HepG2 (cell line): ENCODE data around the gene GNG7. TPM values are rescaled to one million over a fixed set of nuclear protein-coding genes. Genes with fewer than 3 reads are reported as not detected.
A peak's percentile ranks its signal among the peaks of the same experiment; 100 is the strongest.

Source experiments
- ATAC-seq: fragments of 200-7000 bp; cut with Tn5 transposase; 3 replicates; pipeline ENCODE4 v1.9.1; 2020; ENCODE audit warnings: mild to moderate bottlenecking, moderate library complexity
- Bru-seq: library from RNA; stranded (reverse); fragments of 400-500 nt; gene quantifications from one replicate; lab custom pipeline; 2021; lab: Mats Ljungman, UMichigan
- BruChase-seq, 2 experiments: library from RNA; stranded (reverse); fragments of 400-500 nt; gene quantifications; one replicate each; lab custom pipeline; 2021; lab: Mats Ljungman, UMichigan
- BruUV-seq: library from RNA; stranded (reverse); fragments of 400-500 nt; replicated peaks from 2 replicates; lab custom pipeline; 2021; lab: Mats Ljungman, UMichigan
- CTCF ChIA-PET: fragments of 300-600 bp; formaldehyde crosslinking; extraction: SDS; loops from one replicate; lab custom pipeline; 2021; ENCODE audit warnings: low total read pairs, inconsistent platforms, low intra/inter-chr PET ratio; lab: Yijun Ruan, JAX
- POLR2A ChIA-PET: fragments of 350-600 bp; sonication (Branson Sonifier 250); formaldehyde crosslinking; loops from one replicate; lab custom pipeline; 2020; ENCODE audit warnings: antibody characterized with exemption, inconsistent platforms; lab: Yijun Ruan, JAX
- DNase-seq: peaks from one replicate; pipeline ENCODE4 v3.0.0-alpha.2; 2015; ENCODE audit warnings: low spot score
- FAIRE-seq: peaks from 3 replicates; lab custom pipeline; 2011; peaks lifted over from hg19 to GRCh38; lab: Jason Lieb, UNC
- H2AFZ ChIP-seq: one replicate; pipeline ENCODE4 v1.6.1; 2011; ENCODE audit warnings: low read length, inconsistent platforms
- H3K27ac ChIP-seq: fragments of 300-600 bp; 3 replicates; pipeline ENCODE4 v1.8.0; 2011; ENCODE audit warnings: mixed run types, mild to moderate bottlenecking, mixed read lengths, low read length, inconsistent platforms; ENCODE audit not compliant: insufficient read depth; ENCODE audit errors: extremely low read length
- H3K27me3 ChIP-seq, 2 experiments: fragments of 200-600 bp in 1 of 2; 2 replicates in 1 of 2; 3 replicates in 1 of 2; pipeline versions ENCODE4 v1.6.0 to v1.8.0; 2011; ENCODE audit warnings: low read length in 2 of 2, mild to moderate bottlenecking in 2 of 2, moderate library complexity in 2 of 2, inconsistent platforms in 1 of 2; ENCODE audit not compliant: insufficient read depth in 2 of 2, control insufficient read depth in 1 of 2
- H3K36me3 ChIP-seq, 2 experiments: fragments of 200-600 bp in 1 of 2; replicated peaks in 1 of 2; 2 replicates in 1 of 2; 3 replicates in 1 of 2; pipeline versions ENCODE4 v1.5.1 to v1.8.0; 2011; ENCODE audit warnings: low read length in 2 of 2, inconsistent platforms in 1 of 2; ENCODE audit not compliant: insufficient read depth in 2 of 2, control insufficient read depth in 1 of 2
- H3K4me1 ChIP-seq: 2 replicates; pipeline ENCODE4 v1.5.1; 2012; ENCODE audit warnings: low read length, inconsistent platforms; ENCODE audit not compliant: insufficient read depth
- H3K4me2 ChIP-seq: 2 replicates; pipeline ENCODE4 v1.6.0; 2011; ENCODE audit warnings: low read depth, low read length, inconsistent platforms
- H3K4me3 ChIP-seq, 3 experiments: fragments of 200-600 bp in 1 of 3; sonication (generic), shearing (Covaris generic) in 1 of 3; replicated peaks in 1 of 3; 2 replicates each; pipeline ENCODE4 v1.5.1; 2011 to 2016; ENCODE audit warnings: low read length in 3 of 3, inconsistent platforms in 2 of 3, low read depth in 2 of 3, mild to moderate bottlenecking in 2 of 3, control low read depth in 1 of 3, mixed read lengths in 1 of 3; ENCODE audit not compliant: insufficient read depth in 1 of 3
- H3K79me2 ChIP-seq: one replicate; pipeline ENCODE4 v1.6.1; 2011; ENCODE audit warnings: low read length, inconsistent platforms; ENCODE audit not compliant: insufficient read depth
- H3K9ac ChIP-seq: 2 replicates; pipeline ENCODE4 v1.6.0; 2011; ENCODE audit warnings: mild to moderate bottlenecking, low read depth, low read length, inconsistent platforms; ENCODE audit not compliant: insufficient read depth
- H3K9me3 ChIP-seq: 2 replicates; pipeline ENCODE4 v1.5.1; 2012; ENCODE audit warnings: mild to moderate bottlenecking, low read length
- H4K20me1 ChIP-seq: 2 replicates; pipeline ENCODE4 v1.6.0; 2011; ENCODE audit warnings: inconsistent platforms, mild to moderate bottlenecking, low read length, moderate library complexity; ENCODE audit not compliant: insufficient read depth
- AHDC1 ChIP-seq: sonication (generic); formaldehyde crosslinking; IDR thresholded peaks from 2 replicates; pipeline ENCODE4 v1.5.1; 2020; ENCODE audit warnings: mild to moderate bottlenecking, missing genetic modification reagents, borderline replicate concordance
- CREM ChIP-seq, 2 experiments: sonication (generic) in 1 of 2; formaldehyde crosslinking in 1 of 2; IDR thresholded peaks; 2 replicates each; pipeline versions ENCODE4 v1.4.0 to v1.6.1; 2016 to 2020; ENCODE audit warnings: antibody characterized with exemption in 1 of 2, mild to moderate bottlenecking in 1 of 2, missing genetic modification reagents in 1 of 2
- NFYC ChIP-seq: IDR thresholded peaks from 2 replicates; pipeline ENCODE4 v1.6.1; 2016; ENCODE audit warnings: missing genetic modification reagents, missing compliant biosample characterization
- PHF21A ChIP-seq: sonication (generic); formaldehyde crosslinking; IDR thresholded peaks from 2 replicates; pipeline ENCODE4 v1.5.0; 2020; ENCODE audit warnings: mild to moderate bottlenecking, missing genetic modification reagents
- POLR2AphosphoS5 ChIP-seq: IDR thresholded peaks from 2 replicates; pipeline ENCODE4 v1.6.1; 2012; ENCODE audit warnings: low read depth, low read length
- RAD21 ChIP-seq: fragments of 450-650 bp; formaldehyde crosslinking; IDR thresholded peaks from 2 replicates; pipeline ENCODE4 v1.5.0; 2020; ENCODE audit warnings: mild to moderate bottlenecking
- THRA ChIP-seq: sonication (generic); formaldehyde crosslinking; IDR thresholded peaks from 2 replicates; pipeline ENCODE4 v1.4.0; 2020; ENCODE audit warnings: missing genetic modification reagents, borderline replicate concordance
- ZNF460 ChIP-seq: sonication (generic); formaldehyde crosslinking; IDR thresholded peaks from 2 replicates; pipeline ENCODE4 v1.5.1; 2020; ENCODE audit warnings: missing genetic modification reagents, mild to moderate bottlenecking, borderline replicate concordance
- ZNF660 ChIP-seq: sonication (generic); formaldehyde crosslinking; IDR thresholded peaks from 2 replicates; pipeline ENCODE4 v1.5.1; 2020; ENCODE audit warnings: mild to moderate bottlenecking, low read depth, missing genetic modification reagents, borderline replicate concordance
- WGBS: methylation state at CpG from one replicate; pipeline ENCODE4 v1.1.6; 2017; ENCODE audit warnings: low lambda C conversion rate; 5-methylcytosine and 5-hydroxymethylcytosine counted together
- in situ Hi-C: cut with HindIII; loops from 2 replicates; pipeline ENCODE4 v1.10.0; 2017; ENCODE audit warnings: low pct_unique_long_range_greater_than_20kb; ENCODE audit not compliant: extremely low pct_ligation_motif_present
- intact Hi-C: fragments of 100-400 bp; cut with micrococcal nuclease; formaldehyde crosslinking; loops from one replicate; pipeline ENCODE4 v1.10.0; 2022; ENCODE audit not compliant: unreplicated experiment
- long read RNA-seq, 2 experiments: library from RNA in 1 of 2; library from polyadenylated mRNA in 1 of 2; stranded (forward) in 1 of 2; unstranded in 1 of 2; transcript quantifications; one replicate each; pipeline ENCODE4 v2.0.0, GENCODE V29; 2019 to 2022
- polyA minus RNA-seq, 3 experiments: library from RNA; depleted of rRNA, polyadenylated mRNA; stranded (reverse); fragments of >200 nt; gene quantifications; 2 replicates each; pipeline ENCODE4 v1.2.3, GENCODE V29; 2011; ENCODE audit warnings: low replicate concordance in 1 of 3
- polyA plus RNA-seq, 8 experiments: library from polyadenylated mRNA; depleted of rRNA in 3 of 8; stranded (reverse) in 7 of 8; unstranded in 1 of 8; fragments of >200 nt; fragmentation: Illumina TruSeq in 4 of 8; extraction: Trizol in 4 of 8; gene quantifications; 2 replicates each; pipeline versions ENCODE4 v1.2.1 to v1.2.3, GENCODE V29; 2011 to 2016; ENCODE audit warnings: low read depth in 4 of 8, missing spikeins in 1 of 8, mixed read lengths in 1 of 8; ENCODE audit not compliant: insufficient read depth in 1 of 8
- total RNA-seq, 5 experiments: library from RNA; depleted of rRNA; stranded (reverse); fragments of >200 nt; fragmentation: Illumina TruSeq; extraction: Trizol; gene quantifications; 2 replicates each; pipeline ENCODE4 v1.2.3, GENCODE V29; 2016; ENCODE audit warnings: low read depth in 1 of 5

The GNG7 gene
- total RNA-seq (2016; rRNA removed; fragmentation: Illumina TruSeq; extraction: Trizol) (1.4 and 1.7 TPM in 2 replicates), polyA plus RNA-seq (2011; rRNA removed) (3.3 and 3.9 TPM in 2 replicates), polyA minus RNA-seq (2011; rRNA and poly(A)+ RNA removed; ENCODE audit: low replicate concordance) (1.2 TPM in 1 of 2 replicates, not detected in the other), Bru-seq, nascent RNA (percentile 41 among the genes with signal in this experiment), BruChase-seq, experiment 1, labeled RNA remaining after a 6-hour chase (percentile 40 among the genes with signal in this experiment), BruChase-seq, experiment 2, labeled RNA remaining after a 2-hour chase (percentile 44 among the genes with signal in this experiment)
- total RNA-seq (2016; cell fraction: cytosol; rRNA removed; fragmentation: Illumina TruSeq; extraction: Trizol; ENCODE audit: low read depth): 1.3 and 2.3 TPM in 2 replicates
- total RNA-seq (2016; cell fraction: insoluble cytoplasmic fraction; rRNA removed; fragmentation: Illumina TruSeq; extraction: Trizol): 1.3 and 1.7 TPM in 2 replicates
- total RNA-seq (2016; cell fraction: membrane; rRNA removed; fragmentation: Illumina TruSeq; extraction: Trizol): 2.6 and 3.1 TPM in 2 replicates
- total RNA-seq (2016; cell fraction: nucleus; rRNA removed; fragmentation: Illumina TruSeq; extraction: Trizol): 1.5 TPM in 2 replicates
- 3.1 and 3.7 TPM in 2 replicates for polyA plus RNA-seq (2011; cell fraction: cytosol; rRNA removed)
- polyA plus RNA-seq (2011; cell fraction: nucleus; rRNA removed): 6.7 and 7.8 TPM in 2 replicates
- polyA plus RNA-seq (2012): 2.6 and 4.5 TPM in 2 replicates
- polyA plus RNA-seq (2016; cell fraction: cytosol; fragmentation: Illumina TruSeq; extraction: Trizol; ENCODE audit: low read depth): 7.6 and 10.4 TPM in 2 replicates
- polyA plus RNA-seq (2016; cell fraction: insoluble cytoplasmic fraction; fragmentation: Illumina TruSeq; extraction: Trizol; ENCODE audit: low read depth): 3.9 and 5.5 TPM in 2 replicates
- 6.5 and 9.8 TPM in 2 replicates for polyA plus RNA-seq (2016; cell fraction: membrane; fragmentation: Illumina TruSeq; extraction: Trizol; ENCODE audit: low read depth)
- 7.6 and 8.6 TPM in 2 replicates for polyA plus RNA-seq (2016; cell fraction: nucleus; fragmentation: Illumina TruSeq; extraction: Trizol; ENCODE audit: insufficient read depth, low read depth)
- 1.2 and 1.7 TPM in 2 replicates for polyA minus RNA-seq (2011; cell fraction: cytosol; rRNA and poly(A)+ RNA removed)
- 1.1 and 1.2 TPM in 2 replicates for polyA minus RNA-seq (2011; cell fraction: nucleus; rRNA and poly(A)+ RNA removed)
- long read RNA-seq, experiment 1, full-length matches to known transcripts: 2 of 8 reads
- long read RNA-seq, experiment 1, partial matches to known transcripts: 0 of 8 reads
- long read RNA-seq, experiment 1, other reads (novel, unspliced or antisense): 6 of 8 reads
- long read RNA-seq, experiment 2, full-length matches to known transcripts: 7 of 31 reads
- long read RNA-seq, experiment 2, partial matches to known transcripts: 3 of 31 reads
- long read RNA-seq, experiment 2, other reads (novel, unspliced or antisense): 21 of 31 reads

- Histone ChIP-seq H4K20me1 (no peaks in the 10 kb centered on the region), H3K4me2 (peak within 1 kb of the TSS; percentile 87), H3K36me3 (no peaks in the 10 kb centered on the region), H3K9me3 (no peaks in the 10 kb centered on the region), H3K4me3 (peak within 1 kb of the TSS; percentile 75 to 96 (median 82)), H3K27me3 (no peaks in the 10 kb centered on the region; a peak in 1 of 5 replicates), H3K79me2 (no peaks in the 10 kb centered on the region), H3K4me1 (peaks cover 36% of the 10 kb centered on the region), H2AFZ (no peak within 1 kb of the TSS), H3K27ac (no peak within 1 kb of the TSS), H3K9ac (peak within 1 kb of the TSS; percentile 75)
- peak; percentile 92 for ATAC-seq
- BruUV-seq: no TSS peak
- intact Hi-C loops (loop anchor here (5.0 kb wide), 1 partner anchor 605 kb away; no protein-coding TSS in a partner anchor), in situ Hi-C loops (no loop called here)
- no peak for FAIRE-seq
- ChIA-PET CTCF (no interaction called here), POLR2A (interaction anchor here (0.7 to 3.6 kb wide), 4 partner anchors 16 to 248 kb away, joined by 3 to 28 read pairs (median 6); no protein-coding TSS in a partner anchor)
- 3% methylated on average over 38 of the region's 77 CpGs for WGBS
- peak; percentile 78 for DNase-seq
- TF ChIP-seq ZNF460 (no peak), POLR2AphosphoS5 (peak; percentile 51), CREM (IDR thresholded peaks at IDR 0.05) (peak; percentile 71), CREM (CRISPR knock-in tag; IDR thresholded peaks at IDR 0.05) (no peak), RAD21 (CRISPR knock-in tag) (peak; percentile 42; the same call in 1 of the 2 replicates), NFYC (CRISPR knock-in tag) (peak; percentile 66), ZNF660 (no peak), THRA (CRISPR knock-in tag) (no peak), PHF21A (no peak), AHDC1 (no peak)
Measured at GRCh38 chr19:2702170-2703076, at the start of gene GNG7. GNG7 (minus strand) TSS chr19:2702694; CDS start chr19:2520688, 182,006 bp downstream.
